ENCODE measurements around the gene SOCS6. TPM values are rescaled to one million over a fixed set of nuclear protein-coding genes. Genes with fewer than 3 reads are reported as not detected.

The SOCS6 gene
- total RNA-seq, 2 donors from 2014 or later, result 20.3 to 21.3 TPM

DNA sequence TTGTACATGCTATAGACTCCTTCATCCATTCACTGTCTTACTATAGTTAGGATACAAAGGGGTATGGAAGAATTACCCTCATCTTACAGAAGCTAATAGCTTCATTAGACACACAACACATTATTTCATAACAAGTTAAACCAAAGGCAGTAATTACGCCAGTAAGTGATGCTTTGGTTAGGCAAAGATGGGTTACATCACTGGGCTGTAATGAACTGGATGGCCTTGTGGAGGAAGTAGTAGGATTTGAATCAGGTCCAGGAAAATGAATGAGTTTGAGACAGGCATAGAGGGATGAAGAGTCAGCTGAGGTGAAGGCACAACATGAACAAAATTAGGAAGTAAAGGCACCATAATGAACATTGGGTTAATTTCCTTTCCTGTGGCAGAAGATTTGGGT lies 80.1 kb downstream of the SOCS6 start:
- no peak for ATAC-seq (ENCODE audit: insufficient number of reproducible peaks, low FRiP score, low read depth)
- H3K4me1 ChIP-seq (ENCODE audit: control insufficient read depth in 1 of 2, low read depth in 2 of 2), result no peaks in the 10 kb centered on the region
- H3K4me3 ChIP-seq, result no peak overlapping the region
- DNase-seq (ENCODE audit: low spot score), result no peak
- H3K36me3 ChIP-seq, result no peaks in the 10 kb centered on the region
- TF ChIP-seq, protein P1, sequence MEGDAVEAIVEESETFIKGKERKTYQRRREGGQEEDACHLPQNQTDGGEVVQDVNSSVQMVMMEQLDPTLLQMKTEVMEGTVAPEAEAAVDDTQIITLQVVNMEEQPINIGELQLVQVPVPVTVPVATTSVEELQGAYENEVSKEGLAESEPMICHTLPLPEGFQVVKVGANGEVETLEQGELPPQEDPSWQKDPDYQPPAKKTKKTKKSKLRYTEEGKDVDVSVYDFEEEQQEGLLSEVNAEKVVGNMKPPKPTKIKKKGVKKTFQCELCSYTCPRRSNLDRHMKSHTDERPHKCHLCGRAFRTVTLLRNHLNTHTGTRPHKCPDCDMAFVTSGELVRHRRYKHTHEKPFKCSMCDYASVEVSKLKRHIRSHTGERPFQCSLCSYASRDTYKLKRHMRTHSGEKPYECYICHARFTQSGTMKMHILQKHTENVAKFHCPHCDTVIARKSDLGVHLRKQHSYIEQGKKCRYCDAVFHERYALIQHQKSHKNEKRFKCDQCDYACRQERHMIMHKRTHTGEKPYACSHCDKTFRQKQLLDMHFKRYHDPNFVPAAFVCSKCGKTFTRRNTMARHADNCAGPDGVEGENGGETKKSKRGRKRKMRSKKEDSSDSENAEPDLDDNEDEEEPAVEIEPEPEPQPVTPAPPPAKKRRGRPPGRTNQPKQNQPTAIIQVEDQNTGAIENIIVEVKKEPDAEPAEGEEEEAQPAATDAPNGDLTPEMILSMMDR (IDR thresholded peaks at IDR 0.05), result no peak
- no peak overlapping the region for H3K27ac ChIP-seq
- no peaks in the 10 kb centered on the region for H3K27me3 ChIP-seq (replicated peaks; ENCODE audit: insufficient read depth)
- no peaks in the 10 kb centered on the region for H3K9me3 ChIP-seq

DNA sequence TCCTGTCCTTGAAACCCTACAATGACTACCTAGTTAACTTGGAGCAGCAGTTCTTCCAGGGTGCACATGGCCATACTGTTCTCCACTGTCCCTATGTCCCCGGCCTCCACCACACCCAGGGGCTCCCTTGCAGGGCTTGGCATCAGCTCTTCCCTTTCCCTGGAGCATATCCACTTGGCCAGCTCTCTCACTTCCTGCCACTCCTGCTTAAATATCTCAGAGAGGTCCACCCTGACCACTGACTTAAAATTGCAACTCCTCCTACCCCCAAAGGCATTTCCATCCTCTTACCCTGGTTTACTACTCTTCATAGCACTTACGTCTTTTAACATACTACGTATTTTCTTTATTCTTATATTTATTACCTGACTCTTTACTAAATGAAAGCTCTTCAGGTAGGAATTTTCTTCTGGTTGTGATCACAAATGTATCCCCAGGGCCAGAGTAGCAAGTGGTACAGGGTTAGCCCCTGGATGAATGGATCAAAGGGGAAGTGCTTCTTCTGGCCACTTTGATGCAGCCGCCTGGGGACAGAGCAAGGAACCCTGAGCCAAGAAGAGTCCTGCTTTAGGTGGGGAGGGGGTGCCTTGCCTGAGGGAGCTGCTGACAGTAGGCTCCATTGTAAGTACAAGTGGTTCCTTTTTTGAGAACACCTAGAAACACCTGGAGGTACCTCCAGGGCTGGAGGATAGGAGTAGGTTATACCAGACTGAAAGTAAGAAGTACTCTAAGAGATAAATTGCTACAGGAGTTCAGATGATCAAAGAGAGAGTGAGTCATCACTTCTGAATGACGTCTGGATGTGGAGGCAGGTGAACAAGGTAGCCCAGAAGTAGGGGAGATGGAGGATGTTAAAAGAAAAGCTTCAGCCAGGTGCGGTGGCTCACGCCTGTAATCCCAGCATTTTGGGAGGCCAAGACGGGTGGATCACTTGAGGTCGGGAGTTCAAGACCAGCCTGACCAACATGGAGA lies 82.2 kb downstream of the SOCS6 start:
- TF ChIP-seq, protein P1 (IDR thresholded peaks at IDR 0.05), result no peak
- H3K4me1 ChIP-seq (ENCODE audit: control insufficient read depth in 1 of 2, low read depth in 2 of 2), result no peaks in the 10 kb centered on the region
- no peaks in the 10 kb centered on the region for H3K36me3 ChIP-seq
- H3K9me3 ChIP-seq, result no peaks in the 10 kb centered on the region
- H3K27ac ChIP-seq, result no peak overlapping the region
- DNase-seq (ENCODE audit: low spot score), result no peak
- H3K27me3 ChIP-seq (replicated peaks; ENCODE audit: insufficient read depth), result no peaks in the 10 kb centered on the region
- H3K4me3 ChIP-seq, result no peak overlapping the region
- ATAC-seq (ENCODE audit: insufficient number of reproducible peaks, low FRiP score, low read depth), result no peak

DNA sequence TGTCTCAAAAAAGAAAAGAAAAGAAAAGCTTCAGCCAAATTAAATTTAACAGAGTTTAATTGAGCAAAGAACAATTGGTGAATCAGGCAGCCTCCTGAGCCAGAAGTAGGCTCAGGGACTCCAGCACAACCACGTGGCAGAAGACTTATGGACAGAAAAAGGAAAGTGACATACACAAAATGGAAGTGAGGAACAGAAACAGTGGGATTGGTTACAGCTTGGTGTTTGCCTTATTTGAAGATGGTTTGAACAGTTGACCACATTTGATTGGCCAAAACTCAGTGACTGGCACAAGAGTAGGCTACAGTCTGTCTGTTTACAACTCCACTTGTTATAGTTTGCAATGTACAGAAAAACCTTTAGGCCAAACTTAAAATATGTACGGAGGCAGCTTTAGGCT lies 83.1 kb downstream of the SOCS6 start:
- ATAC-seq (ENCODE audit: insufficient number of reproducible peaks, low FRiP score, low read depth) (no peak), DNase-seq (ENCODE audit: low spot score) (no peak)
- Histone ChIP-seq H3K4me3 (no peak overlapping the region), H3K27me3 (replicated peaks; ENCODE audit: insufficient read depth) (no peaks in the 10 kb centered on the region), H3K4me1 (ENCODE audit: control insufficient read depth in 1 of 2, low read depth in 2 of 2) (no peaks in the 10 kb centered on the region), H3K9me3 (no peaks in the 10 kb centered on the region), H3K27ac (no peak overlapping the region), H3K36me3 (no peaks in the 10 kb centered on the region)
- TF ChIP-seq, protein P1 (IDR thresholded peaks at IDR 0.05), result no peak

DNA sequence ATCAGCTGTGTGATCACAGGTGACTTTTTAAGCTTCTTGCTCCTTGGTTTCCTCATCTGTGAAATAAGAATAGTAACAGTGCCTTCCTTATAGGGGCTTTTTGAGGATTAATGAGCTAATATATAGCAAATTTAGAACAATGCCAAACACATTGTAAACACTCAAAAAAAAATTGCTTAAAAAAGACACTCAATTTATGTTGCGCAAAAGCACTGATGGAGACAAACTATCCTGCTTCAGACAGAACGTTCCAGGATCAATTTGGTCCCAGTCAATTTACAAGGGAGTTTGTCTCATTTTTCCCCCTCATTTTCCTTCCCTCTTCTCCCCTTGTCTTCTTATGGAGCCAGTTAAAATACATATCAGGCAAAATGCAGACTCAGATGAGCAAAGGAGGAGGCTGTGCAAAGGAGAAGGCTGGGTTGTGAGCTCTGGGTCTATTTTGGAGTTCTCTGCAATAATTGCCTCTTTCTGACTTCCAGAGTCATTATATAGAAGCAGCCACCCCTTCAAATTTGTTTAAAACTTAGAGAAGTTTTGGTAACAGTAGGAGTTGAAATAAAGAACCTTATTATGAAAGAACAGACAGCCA lies 83.7 kb downstream of the SOCS6 start:
- Histone ChIP-seq H3K4me3 (no peak overlapping the region), H3K9me3 (no peaks in the 10 kb centered on the region), H3K36me3 (no peaks in the 10 kb centered on the region), H3K27ac (no peak overlapping the region), H3K4me1 (ENCODE audit: control insufficient read depth in 1 of 2, low read depth in 2 of 2) (no peaks in the 10 kb centered on the region), H3K27me3 (replicated peaks; ENCODE audit: insufficient read depth) (no peaks in the 10 kb centered on the region)
- TF ChIP-seq, protein P1 (IDR thresholded peaks at IDR 0.05), result no peak
- DNase-seq (ENCODE audit: low spot score) (no peak), ATAC-seq (ENCODE audit: insufficient number of reproducible peaks, low FRiP score, low read depth) (no peak)

DNA sequence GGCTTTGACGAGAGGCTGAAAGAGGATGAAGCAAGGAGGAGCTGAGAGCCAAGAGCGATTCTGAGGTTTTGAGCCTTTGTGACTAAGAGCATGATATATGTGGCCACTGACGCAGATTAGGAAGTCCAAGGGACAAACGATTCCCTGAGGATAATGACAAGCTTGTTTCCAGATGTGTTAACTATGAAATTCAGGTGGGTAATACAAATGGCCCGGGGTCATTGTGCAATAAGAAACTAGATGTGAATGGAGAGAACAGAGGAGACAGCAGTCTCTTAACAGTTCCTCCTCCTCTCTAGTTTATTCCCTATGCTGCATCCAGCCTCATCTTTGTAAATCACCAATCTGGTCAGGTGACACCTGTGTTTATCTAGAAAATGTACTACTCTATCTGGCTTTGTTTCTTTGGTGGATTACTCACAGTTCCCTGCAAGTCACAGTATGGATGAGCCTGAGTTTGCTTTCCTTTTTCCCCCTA lies 84.2 kb downstream of the SOCS6 start:
- H3K4me3 ChIP-seq, result no peak overlapping the region
- DNase-seq (ENCODE audit: low spot score) (no peak), ATAC-seq (ENCODE audit: insufficient number of reproducible peaks, low FRiP score, low read depth) (no peak)
- TF ChIP-seq, protein P1 (IDR thresholded peaks at IDR 0.05), result no peak
- no peaks in the 10 kb centered on the region for H3K36me3 ChIP-seq
- H3K4me1 ChIP-seq (ENCODE audit: control insufficient read depth in 1 of 2, low read depth in 2 of 2), result no peaks in the 10 kb centered on the region
- no peaks in the 10 kb centered on the region for H3K27me3 ChIP-seq (replicated peaks; ENCODE audit: insufficient read depth)
- no peak overlapping the region for H3K27ac ChIP-seq
- H3K9me3 ChIP-seq, result no peaks in the 10 kb centered on the region
